ENCODE results near the gene REC114. TPM values are rescaled to one million over a fixed set of nuclear protein-coding genes. Genes with fewer than 3 reads are reported as not detected.
"Not testable (repeated sequence)": the region's sequence is repeated elsewhere in the genome, so short reads cannot be mapped to it uniquely, and the experiment has no call there.

Gene REC114
- polyA plus RNA-seq, 1 donor (not counting 4 experiments of a cell fraction or from before 2014, with no cell fraction given) = not detected

DNA sequence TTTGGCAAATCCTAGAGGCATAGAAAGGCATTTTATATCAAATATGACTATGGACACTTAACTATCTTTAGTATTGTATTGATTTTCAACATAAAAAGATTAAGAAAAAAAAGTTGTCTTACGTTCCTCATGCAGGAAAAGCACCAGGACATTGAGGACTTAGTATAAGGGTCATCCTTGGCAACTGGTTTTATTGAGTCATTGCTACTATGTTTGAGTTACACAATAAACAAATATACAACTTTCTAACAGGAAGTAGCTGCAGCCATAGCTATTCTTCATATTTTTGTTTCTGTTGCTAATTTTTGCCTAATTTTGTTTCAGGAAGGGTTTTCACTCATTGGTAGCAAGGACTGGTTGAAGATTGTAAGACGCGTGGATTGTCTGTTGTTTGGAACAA lies 97.2 kb downstream of the REC114 start:
- no peak overlapping the region for H2AFZ ChIP-seq (ENCODE audit: control insufficient read depth, low read length)
- H3K27me3 ChIP-seq (ENCODE audit: control insufficient read depth, extremely low read depth, insufficient read depth, low read length) = no peaks in the 10 kb centered on the region
- H3K9me1 ChIP-seq (ENCODE audit: control insufficient read depth, extremely low read depth, insufficient read depth, low read length) = no peaks in the 10 kb centered on the region
- H3K4me1 ChIP-seq (ENCODE audit: control insufficient read depth, extremely low read depth, insufficient read depth, low read length) = peaks cover 6% of the 10 kb centered on the region
- no peaks in the 10 kb centered on the region for H3K79me2 ChIP-seq (ENCODE audit: control insufficient read depth, insufficient read depth, low read length)
- H3K4me2 ChIP-seq (ENCODE audit: control insufficient read depth, extremely low read depth, insufficient read depth, low read depth, low read length) = no peak overlapping the region
- dilution Hi-C loops (cut with MboI; ENCODE audit: extremely low pct_ligation_motif_present, low sequenced_read_pairs) = no loop called here
- no peaks in the 10 kb centered on the region for H3K9me3 ChIP-seq (ENCODE audit: control insufficient read depth, low read depth, low read length)
- no peaks in the 10 kb centered on the region for H4K20me1 ChIP-seq (ENCODE audit: control insufficient read depth, extremely low read depth, insufficient read depth, low read length)
- no peak for TF ChIP-seq EZH2 (IDR thresholded peaks at IDR 0.05; ENCODE audit: low read length)
- TF ChIP-seq, protein P1, sequence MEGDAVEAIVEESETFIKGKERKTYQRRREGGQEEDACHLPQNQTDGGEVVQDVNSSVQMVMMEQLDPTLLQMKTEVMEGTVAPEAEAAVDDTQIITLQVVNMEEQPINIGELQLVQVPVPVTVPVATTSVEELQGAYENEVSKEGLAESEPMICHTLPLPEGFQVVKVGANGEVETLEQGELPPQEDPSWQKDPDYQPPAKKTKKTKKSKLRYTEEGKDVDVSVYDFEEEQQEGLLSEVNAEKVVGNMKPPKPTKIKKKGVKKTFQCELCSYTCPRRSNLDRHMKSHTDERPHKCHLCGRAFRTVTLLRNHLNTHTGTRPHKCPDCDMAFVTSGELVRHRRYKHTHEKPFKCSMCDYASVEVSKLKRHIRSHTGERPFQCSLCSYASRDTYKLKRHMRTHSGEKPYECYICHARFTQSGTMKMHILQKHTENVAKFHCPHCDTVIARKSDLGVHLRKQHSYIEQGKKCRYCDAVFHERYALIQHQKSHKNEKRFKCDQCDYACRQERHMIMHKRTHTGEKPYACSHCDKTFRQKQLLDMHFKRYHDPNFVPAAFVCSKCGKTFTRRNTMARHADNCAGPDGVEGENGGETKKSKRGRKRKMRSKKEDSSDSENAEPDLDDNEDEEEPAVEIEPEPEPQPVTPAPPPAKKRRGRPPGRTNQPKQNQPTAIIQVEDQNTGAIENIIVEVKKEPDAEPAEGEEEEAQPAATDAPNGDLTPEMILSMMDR (optimal IDR thresholded peaks at IDR 0.05 in 1 of 3, IDR thresholded peaks at IDR 0.05 in 1 of 3, conservative IDR thresholded peaks at IDR 0.05 in 1 of 3; ENCODE audit: extremely low read depth in 1 of 3, insufficient read depth in 2 of 3, low read length in 3 of 3) = no peak
- H3K9ac ChIP-seq (ENCODE audit: control insufficient read depth, extremely low read depth, insufficient read depth, low read length) = no peak overlapping the region
- DNase-seq (ENCODE audit: low read depth, low spot score) = no peak
- no peak overlapping the region for H3K4me3 ChIP-seq (ENCODE audit: control insufficient read depth in 2 of 3, extremely low read depth in 1 of 3, insufficient read depth in 2 of 3, low read depth in 1 of 3, low read length in 3 of 3)
- no peaks in the 10 kb centered on the region for H3K36me3 ChIP-seq (ENCODE audit: control insufficient read depth in 2 of 2, extremely low read depth in 1 of 2, insufficient read depth in 2 of 2, low read length in 2 of 2)
- FAIRE-seq = no peak
- H3K27ac ChIP-seq (ENCODE audit: control insufficient read depth, insufficient read depth, low read length) = no peak overlapping the region

DNA sequence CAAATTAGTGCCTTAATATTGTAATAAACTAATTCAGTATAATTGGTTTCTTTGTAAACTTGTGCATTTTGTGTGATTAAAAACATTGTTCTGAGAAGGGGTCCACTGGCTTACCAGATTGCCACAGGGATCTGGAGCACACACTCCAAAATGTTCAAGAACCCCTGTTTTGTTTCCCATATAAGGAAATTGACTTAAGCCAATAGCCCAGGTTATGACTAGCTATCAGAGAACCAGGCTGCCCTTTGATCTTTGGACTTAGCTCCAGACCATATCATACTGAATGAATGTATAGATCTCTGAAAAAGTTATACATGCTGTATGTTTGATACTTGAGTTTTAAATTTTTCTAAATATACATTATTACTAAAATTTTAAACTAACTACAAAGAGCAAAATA lies 98.5 kb downstream of the REC114 start:
- Histone ChIP-seq H3K9me1 (ENCODE audit: control insufficient read depth, extremely low read depth, insufficient read depth, low read length) (no peaks in the 10 kb centered on the region), H3K9ac (ENCODE audit: control insufficient read depth, extremely low read depth, insufficient read depth, low read length) (no peak overlapping the region), H3K36me3 (ENCODE audit: control insufficient read depth in 2 of 2, extremely low read depth in 1 of 2, insufficient read depth in 2 of 2, low read length in 2 of 2) (no peaks in the 10 kb centered on the region), H4K20me1 (ENCODE audit: control insufficient read depth, extremely low read depth, insufficient read depth, low read length) (no peaks in the 10 kb centered on the region), H3K4me2 (ENCODE audit: control insufficient read depth, extremely low read depth, insufficient read depth, low read depth, low read length) (no peak overlapping the region), H3K9me3 (ENCODE audit: control insufficient read depth, low read depth, low read length) (no peaks in the 10 kb centered on the region), H3K4me1 (ENCODE audit: control insufficient read depth, extremely low read depth, insufficient read depth, low read length) (peaks cover 6% of the 10 kb centered on the region), H2AFZ (ENCODE audit: control insufficient read depth, low read length) (no peak overlapping the region), H3K4me3 (ENCODE audit: control insufficient read depth in 2 of 3, extremely low read depth in 1 of 3, insufficient read depth in 2 of 3, low read depth in 1 of 3, low read length in 3 of 3) (no peak overlapping the region), H3K27me3 (ENCODE audit: control insufficient read depth, extremely low read depth, insufficient read depth, low read length) (no peaks in the 10 kb centered on the region), H3K79me2 (ENCODE audit: control insufficient read depth, insufficient read depth, low read length) (no peaks in the 10 kb centered on the region), H3K27ac (ENCODE audit: control insufficient read depth, insufficient read depth, low read length) (no peak overlapping the region)
- TF ChIP-seq, protein P1 (optimal IDR thresholded peaks at IDR 0.05 in 1 of 3, IDR thresholded peaks at IDR 0.05 in 1 of 3, conservative IDR thresholded peaks at IDR 0.05 in 1 of 3; ENCODE audit: extremely low read depth in 1 of 3, insufficient read depth in 2 of 3, low read length in 3 of 3) = no peak
- no peak for TF ChIP-seq EZH2 (IDR thresholded peaks at IDR 0.05; ENCODE audit: low read length)
- FAIRE-seq = no peak
- no peak for DNase-seq (ENCODE audit: low read depth, low spot score)
- dilution Hi-C loops (cut with MboI; ENCODE audit: extremely low pct_ligation_motif_present, low sequenced_read_pairs) = no loop called here

DNA sequence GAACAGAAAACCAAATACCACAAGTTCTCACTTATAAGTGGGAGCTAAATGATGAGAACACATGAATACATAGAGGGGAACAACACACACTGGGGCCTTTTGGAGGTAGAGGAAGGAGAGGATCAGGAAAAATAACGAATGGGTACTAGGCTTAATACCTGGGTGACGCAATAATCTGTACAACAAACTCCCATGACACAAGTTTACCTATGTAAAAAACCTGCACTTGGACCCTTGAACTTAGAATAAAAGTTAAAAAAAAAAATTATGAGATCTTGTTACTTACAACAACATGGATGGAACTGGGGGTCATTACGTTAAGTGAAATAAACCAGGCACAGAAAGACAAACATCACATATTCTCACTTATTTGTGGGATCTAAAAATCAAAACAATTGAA lies 106.0 kb downstream of the REC114 start:
- H3K4me2 ChIP-seq (ENCODE audit: control insufficient read depth, extremely low read depth, insufficient read depth, low read depth, low read length); H3K27ac ChIP-seq (ENCODE audit: control insufficient read depth, insufficient read depth, low read length); H3K27me3 ChIP-seq (ENCODE audit: control insufficient read depth, extremely low read depth, insufficient read depth, low read length); H3K9me3 ChIP-seq (ENCODE audit: control insufficient read depth, low read depth, low read length); H3K9ac ChIP-seq (ENCODE audit: control insufficient read depth, extremely low read depth, insufficient read depth, low read length); H3K36me3 ChIP-seq (ENCODE audit: control insufficient read depth in 2 of 2, extremely low read depth in 1 of 2, insufficient read depth in 2 of 2, low read length in 2 of 2); H2AFZ ChIP-seq (ENCODE audit: control insufficient read depth, low read length); H3K4me3 ChIP-seq (ENCODE audit: control insufficient read depth in 2 of 3, extremely low read depth in 1 of 3, insufficient read depth in 2 of 3, low read depth in 1 of 3, low read length in 3 of 3); H3K79me2 ChIP-seq (ENCODE audit: control insufficient read depth, insufficient read depth, low read length); H3K9me1 ChIP-seq (ENCODE audit: control insufficient read depth, extremely low read depth, insufficient read depth, low read length); H3K4me1 ChIP-seq (ENCODE audit: control insufficient read depth, extremely low read depth, insufficient read depth, low read length); DNase-seq (ENCODE audit: low read depth, low spot score); dilution Hi-C loops (cut with MboI; ENCODE audit: extremely low pct_ligation_motif_present, low sequenced_read_pairs); FAIRE-seq; H4K20me1 ChIP-seq (ENCODE audit: control insufficient read depth, extremely low read depth, insufficient read depth, low read length): not testable (repeated sequence)
